ENCODE results near the gene KRT3. TPM values are rescaled to one million over a fixed set of nuclear protein-coding genes. Genes with fewer than 3 reads are reported as not detected.
"Not testable (repeated sequence)": the region's sequence is repeated elsewhere in the genome, so short reads cannot be mapped to it uniquely, and the experiment has no call there.

Gene KRT3
- total and polyA plus RNA-seq, 8 donors: not detected

DNA sequence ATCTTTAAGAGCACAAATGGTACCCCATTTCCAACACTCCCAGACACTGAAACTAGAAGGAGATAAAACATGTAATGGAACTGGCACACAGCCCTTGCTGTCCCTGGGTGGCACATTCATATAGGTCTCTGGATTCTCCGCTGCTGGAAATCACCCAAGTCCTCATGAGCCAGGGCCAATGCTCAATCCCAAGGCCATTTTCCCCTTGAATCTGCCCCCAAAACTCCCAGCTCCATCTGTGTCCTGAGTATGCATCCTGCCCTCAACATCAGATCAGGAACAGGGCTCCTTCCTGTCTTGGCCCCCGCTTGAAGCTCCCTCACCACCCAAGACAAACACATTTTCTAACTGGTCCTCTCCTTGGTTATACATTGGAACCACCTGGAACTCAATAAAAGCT lies 43.4 kb downstream of the KRT3 start:
- H3K4me3 ChIP-seq: no peak overlapping the region
- ATAC-seq (no peak), FAIRE-seq (no peak), DNase-seq (no peak)
- no peaks in the 10 kb centered on the region for H3K36me3 ChIP-seq
- no peaks in the 10 kb centered on the region for H3K9me3 ChIP-seq
- no peak overlapping the region for H3K27ac ChIP-seq
- WGBS, 2 donors: 74% methylated on average over 2 of the region's 2 CpGs
- no peaks in the 10 kb centered on the region for H3K4me1 ChIP-seq
- intact Hi-C loops (cut with DNase I): no loop called here
- no peaks in the 10 kb centered on the region for H3K27me3 ChIP-seq
- TF ChIP-seq, protein P1, sequence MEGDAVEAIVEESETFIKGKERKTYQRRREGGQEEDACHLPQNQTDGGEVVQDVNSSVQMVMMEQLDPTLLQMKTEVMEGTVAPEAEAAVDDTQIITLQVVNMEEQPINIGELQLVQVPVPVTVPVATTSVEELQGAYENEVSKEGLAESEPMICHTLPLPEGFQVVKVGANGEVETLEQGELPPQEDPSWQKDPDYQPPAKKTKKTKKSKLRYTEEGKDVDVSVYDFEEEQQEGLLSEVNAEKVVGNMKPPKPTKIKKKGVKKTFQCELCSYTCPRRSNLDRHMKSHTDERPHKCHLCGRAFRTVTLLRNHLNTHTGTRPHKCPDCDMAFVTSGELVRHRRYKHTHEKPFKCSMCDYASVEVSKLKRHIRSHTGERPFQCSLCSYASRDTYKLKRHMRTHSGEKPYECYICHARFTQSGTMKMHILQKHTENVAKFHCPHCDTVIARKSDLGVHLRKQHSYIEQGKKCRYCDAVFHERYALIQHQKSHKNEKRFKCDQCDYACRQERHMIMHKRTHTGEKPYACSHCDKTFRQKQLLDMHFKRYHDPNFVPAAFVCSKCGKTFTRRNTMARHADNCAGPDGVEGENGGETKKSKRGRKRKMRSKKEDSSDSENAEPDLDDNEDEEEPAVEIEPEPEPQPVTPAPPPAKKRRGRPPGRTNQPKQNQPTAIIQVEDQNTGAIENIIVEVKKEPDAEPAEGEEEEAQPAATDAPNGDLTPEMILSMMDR (IDR thresholded peaks at IDR 0.05): no peak

DNA sequence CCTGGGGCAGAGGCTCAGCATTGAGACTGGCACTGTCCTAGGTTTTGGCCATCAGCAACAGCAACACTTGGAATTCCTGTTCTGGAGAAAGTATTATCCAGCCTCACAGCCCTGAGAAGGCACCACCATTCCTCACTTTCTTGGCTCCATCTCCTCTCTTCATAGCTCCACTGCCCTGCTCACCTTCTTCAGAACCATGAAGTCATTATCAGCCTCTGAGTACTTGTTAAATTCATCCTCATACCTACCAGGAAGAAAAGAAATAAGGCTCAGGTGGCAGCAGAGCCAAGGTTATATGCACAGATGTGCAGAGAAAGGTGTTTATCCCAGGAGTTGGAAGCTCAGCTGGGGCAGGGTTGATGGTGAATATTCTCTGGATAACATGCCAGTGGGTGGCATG lies 44.1 kb downstream of the KRT3 start:
- TF ChIP-seq, protein P1 (IDR thresholded peaks at IDR 0.05): no peak
- Histone ChIP-seq H3K4me1 (no peaks in the 10 kb centered on the region), H3K9me3 (no peaks in the 10 kb centered on the region), H3K27ac (no peak overlapping the region), H3K4me3 (no peak overlapping the region), H3K36me3 (no peaks in the 10 kb centered on the region), H3K27me3 (no peaks in the 10 kb centered on the region)
- intact Hi-C loops (cut with DNase I): no loop called here
- no peak for FAIRE-seq
- DNase-seq: no peak
- no peak for ATAC-seq

DNA sequence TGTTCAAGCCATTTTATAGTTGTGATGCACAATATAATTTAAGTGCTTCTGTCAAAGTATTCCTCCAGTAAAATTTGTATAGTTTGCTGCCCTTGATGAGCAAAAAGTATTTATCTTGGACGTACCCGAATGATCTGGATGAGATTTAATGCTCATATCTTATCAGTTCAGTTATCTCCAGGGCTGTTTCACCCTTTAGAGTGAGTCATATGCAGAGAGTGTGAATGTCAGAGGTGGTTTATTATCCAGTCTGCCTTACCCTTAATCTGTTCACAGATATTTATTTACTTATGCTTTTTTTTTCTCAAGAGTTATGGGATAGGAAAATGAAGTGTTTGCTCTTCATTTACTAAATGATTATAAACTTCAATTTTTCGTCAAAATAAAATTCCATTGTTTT lies 45.4 kb downstream of the KRT3 start:
- whole genome bisulfite sequencing, 2 donors: 23 to 24% methylated on average over 3 of the region's 3 CpGs
- DNase-seq; H3K27ac ChIP-seq; H3K9me3 ChIP-seq; H3K4me3 ChIP-seq; ATAC-seq; intact Hi-C loops (cut with DNase I); FAIRE-seq; H3K4me1 ChIP-seq; H3K36me3 ChIP-seq; H3K27me3 ChIP-seq: not testable (repeated sequence)

DNA sequence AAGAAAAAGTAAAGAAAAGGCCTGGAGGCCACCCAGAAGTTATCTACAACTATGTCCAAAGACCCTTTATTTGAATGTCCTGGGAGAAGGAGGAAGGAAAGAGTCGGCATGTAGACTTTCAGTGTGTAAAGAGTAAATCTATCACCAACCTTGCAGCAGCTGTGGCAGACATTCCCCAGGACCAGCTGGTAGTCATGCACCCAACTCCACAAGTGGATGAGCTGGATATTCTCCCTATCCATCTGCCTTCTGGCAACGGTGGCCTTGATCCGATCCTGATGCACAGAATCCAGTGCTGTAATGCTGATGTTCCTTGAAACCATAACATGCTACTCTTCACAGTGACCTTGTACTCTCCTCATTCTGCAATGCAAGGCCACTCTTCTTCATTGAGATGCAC lies 46.1 kb downstream of the KRT3 start:
- H3K27me3 ChIP-seq: no peaks in the 10 kb centered on the region
- intact Hi-C loops (cut with DNase I): no loop called here
- H3K36me3 ChIP-seq: no peaks in the 10 kb centered on the region
- H3K27ac ChIP-seq: no peak overlapping the region
- no peak overlapping the region for H3K4me3 ChIP-seq
- DNase-seq (no peak), ATAC-seq (no peak), FAIRE-seq (no peak)
- no peaks in the 10 kb centered on the region for H3K9me3 ChIP-seq
- TF ChIP-seq, protein P1 (IDR thresholded peaks at IDR 0.05): no peak
- 53 to 59% methylated on average over 3 of the region's 3 CpGs for WGBS, 2 donors
- no peaks in the 10 kb centered on the region for H3K4me1 ChIP-seq

DNA sequence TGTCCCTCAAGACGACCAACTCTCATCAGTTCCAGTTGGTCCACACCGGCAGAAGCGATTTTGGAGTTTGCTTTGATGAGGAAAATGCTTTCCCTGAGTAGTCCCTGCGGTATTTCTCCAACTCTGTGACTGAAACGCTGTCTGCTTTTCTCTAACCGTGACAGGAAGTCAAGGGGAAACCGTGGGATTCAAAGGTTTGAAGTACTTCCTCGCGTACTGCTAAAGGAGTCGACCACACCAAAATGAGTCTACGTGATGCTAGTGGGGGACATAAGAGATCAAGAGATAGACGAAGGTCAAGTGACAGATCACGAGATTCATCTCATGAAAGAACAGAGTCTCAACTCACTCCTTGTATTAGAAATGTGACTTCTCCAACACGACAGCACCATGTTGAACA lies 47.3 kb downstream of the KRT3 start:
- TF ChIP-seq, protein P1 (IDR thresholded peaks at IDR 0.05): no peak
- WGBS, 2 donors: 57 to 66% methylated on average over 14 of the region's 14 CpGs
- ATAC-seq (no peak), FAIRE-seq (no peak), DNase-seq (no peak)
- H3K27me3 ChIP-seq: no peaks in the 10 kb centered on the region
- H3K9me3 ChIP-seq: no peaks in the 10 kb centered on the region
- no peak overlapping the region for H3K27ac ChIP-seq
- H3K4me1 ChIP-seq: no peaks in the 10 kb centered on the region
- H3K4me3 ChIP-seq: no peak overlapping the region
- intact Hi-C loops (cut with DNase I): no loop called here
- no peaks in the 10 kb centered on the region for H3K36me3 ChIP-seq

DNA sequence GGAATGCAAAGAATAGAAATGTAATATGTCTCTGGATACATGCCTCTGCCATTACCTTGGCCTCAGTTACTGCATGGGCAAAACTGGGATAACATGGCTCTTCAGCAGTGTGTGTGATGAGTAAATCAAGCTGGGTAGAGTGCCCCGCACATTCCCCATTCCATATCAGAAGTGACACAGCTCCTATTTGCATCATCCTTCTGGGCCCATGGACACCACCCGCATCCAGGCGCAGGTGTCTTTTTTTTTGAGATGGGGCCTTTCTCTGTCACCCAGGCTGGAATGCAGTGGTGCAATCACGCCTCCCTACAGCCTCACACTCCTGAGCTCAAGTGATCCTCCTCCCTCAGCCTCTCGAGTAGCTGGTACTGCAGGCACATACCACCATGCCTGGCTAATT lies 50.4 kb downstream of the KRT3 start:
- H3K4me1 ChIP-seq: no peaks in the 10 kb centered on the region
- DNase-seq (no peak), FAIRE-seq (no peak), ATAC-seq (no peak)
- TF ChIP-seq, protein P1 (IDR thresholded peaks at IDR 0.05): no peak
- no peaks in the 10 kb centered on the region for H3K27me3 ChIP-seq
- intact Hi-C loops (cut with DNase I): no loop called here
- H3K4me3 ChIP-seq: no peak overlapping the region
- no peaks in the 10 kb centered on the region for H3K9me3 ChIP-seq
- no peaks in the 10 kb centered on the region for H3K36me3 ChIP-seq
- WGBS, 2 donors: 60 to 73% methylated on average over 5 of the region's 5 CpGs
- H3K27ac ChIP-seq: no peak overlapping the region

Data from pancreas (tissue), 10 donors.